Neural cell (in vitro differentiated cells): ENCODE data around the gene LTO1. TPM values are rescaled to one million over a fixed set of nuclear protein-coding genes. Genes with fewer than 3 reads are reported as not detected.

ENCODE experiments used
- H2AFZ ChIP-seq: fragments of 200-600, 300-800 bp; sonication (generic), shearing (Covaris generic); 2 replicates; pipeline ENCODE4 v1.6.0; 2014; ENCODE audit warnings: low read depth, mild to moderate bottlenecking, antibody characterized with exemption, low read length, moderate library complexity
- H3F3A ChIP-seq: fragments of 200-600 bp; shearing (Covaris generic); 2 replicates; pipeline ENCODE4 v1.6.1; 2016; ENCODE audit warnings: mild to moderate bottlenecking, moderate library complexity, mixed read lengths, antibody characterized with exemption, low read length; ENCODE audit not compliant: insufficient read depth, poor library complexity, severe bottlenecking
- H3K27ac ChIP-seq: fragments of 200-600, 300-800 bp; sonication (generic), shearing (Covaris generic); 2 replicates; pipeline ENCODE4 v1.5.1; 2014; ENCODE audit warnings: mild to moderate bottlenecking, low read length, moderate library complexity
- H3K27me3 ChIP-seq: fragments of 300-800, 200-600 bp; sonication (generic), shearing (Covaris generic); 2 replicates; pipeline ENCODE4 v1.6.0; 2014; ENCODE audit warnings: mild to moderate bottlenecking, low read depth, low read length, moderate library complexity; ENCODE audit not compliant: insufficient read depth
- H3K36me3 ChIP-seq: fragments of 300-800, 200-600 bp; sonication (generic), shearing (Covaris generic); 2 replicates; pipeline ENCODE4 v1.5.1; 2014; ENCODE audit warnings: mild to moderate bottlenecking, antibody characterized with exemption, low read length, moderate library complexity; ENCODE audit not compliant: insufficient read depth
- H3K4me2 ChIP-seq: fragments of 300-800, 200-600 bp; sonication (generic), shearing (Covaris generic); 2 replicates; pipeline ENCODE4 v1.6.0; 2014; ENCODE audit warnings: mild to moderate bottlenecking, low read length
- H3K4me3 ChIP-seq: fragments of 300-800, 200-600 bp; sonication (generic), shearing (Covaris generic); 2 replicates; pipeline ENCODE4 v1.5.1; 2014; ENCODE audit warnings: mild to moderate bottlenecking, low read length, moderate library complexity
- H3K79me2 ChIP-seq: fragments of 200-600 bp; shearing (Covaris generic); replicated peaks from 2 replicates; pipeline ENCODE4 v1.6.0; 2014; ENCODE audit warnings: mild to moderate bottlenecking, low read length, moderate library complexity; ENCODE audit not compliant: insufficient read depth
- H3K9ac ChIP-seq: fragments of 300-800, 200-600 bp; sonication (generic), shearing (Covaris generic); 2 replicates; pipeline ENCODE4 v1.6.1; 2016; ENCODE audit warnings: mild to moderate bottlenecking, low read length, mixed read lengths
- H3K9me2 ChIP-seq: fragments of 200-600 bp; shearing (Covaris generic); 2 replicates; pipeline ENCODE4 v1.6.1; 2016; ENCODE audit warnings: mild to moderate bottlenecking, low read length, mixed read lengths; ENCODE audit not compliant: insufficient read depth
- H3K9me3 ChIP-seq: fragments of 200-600, 300-800 bp; sonication (generic), shearing (Covaris generic); 2 replicates; pipeline ENCODE4 v1.6.1; 2016; ENCODE audit warnings: mild to moderate bottlenecking, mixed run types, low read length, moderate library complexity, mixed read lengths
- H4K20me1 ChIP-seq: fragments of 200-600 bp; shearing (Covaris generic); 2 replicates; pipeline ENCODE4 v1.6.1; 2016; ENCODE audit warnings: mild to moderate bottlenecking, mixed run types; ENCODE audit not compliant: insufficient read depth
- CTCF ChIP-seq: fragments of 450-650 bp; IDR thresholded peaks from 2 replicates; pipeline ENCODE4 v1.5.1; 2014; ENCODE audit warnings: antibody characterized with exemption, mild to moderate bottlenecking, moderate library complexity; ENCODE audit not compliant: poor library complexity, severe bottlenecking
- EP300 ChIP-seq: fragments of 450-650 bp; conservative IDR thresholded peaks from 2 replicates; pipeline ENCODE4 v1.6.1; 2014; ENCODE audit warnings: antibody characterized with exemption, mild to moderate bottlenecking, moderate library complexity; ENCODE audit not compliant: poor library complexity, severe bottlenecking
- EZH2 ChIP-seq: fragments of 200-600, 300-800 bp; shearing (Covaris generic), sonication (generic); IDR thresholded peaks from 2 replicates; pipeline ENCODE4 v1.6.1; 2014; ENCODE audit warnings: antibody characterized with exemption, low read length, borderline replicate concordance, mild to moderate bottlenecking; ENCODE audit not compliant: insufficient read depth, poor library complexity, severe bottlenecking
- MXI1 ChIP-seq: fragments of 450-650 bp; conservative IDR thresholded peaks from 2 replicates; pipeline ENCODE4 v1.6.1; 2014; ENCODE audit warnings: antibody characterized with exemption, mild to moderate bottlenecking; ENCODE audit not compliant: poor library complexity, severe bottlenecking
- POLR2AphosphoS5 ChIP-seq: IDR thresholded peaks from 2 replicates; pipeline ENCODE4 v1.6.1; 2012
- RAD21 ChIP-seq: fragments of 450-650 bp; conservative IDR thresholded peaks from 2 replicates; pipeline ENCODE4 v1.6.1; 2014; ENCODE audit warnings: antibody characterized with exemption, mild to moderate bottlenecking, moderate library complexity
- SMC3 ChIP-seq: fragments of 450-650 bp; conservative IDR thresholded peaks from 2 replicates; pipeline ENCODE4 v1.6.1; 2014; ENCODE audit warnings: antibody characterized with exemption, mild to moderate bottlenecking, moderate library complexity; ENCODE audit not compliant: poor library complexity
- TAF1 ChIP-seq: IDR thresholded peaks from 2 replicates; pipeline ENCODE4 v1.6.1; 2012; ENCODE audit warnings: low read depth
- polyA minus RNA-seq: library from RNA; depleted of rRNA, polyadenylated mRNA; stranded (reverse); fragments of >200 nt; gene quantifications from 2 replicates; pipeline ENCODE4 v1.2.3, GENCODE V29; 2014
- polyA plus RNA-seq: library from polyadenylated mRNA; depleted of rRNA; stranded (reverse); fragments of >200 nt; gene quantifications from 2 replicates; pipeline ENCODE4 v1.2.3, GENCODE V29; 2014
- TF ChIP-seq, protein P1 (sequence below): IDR thresholded peaks from 2 replicates; pipeline ENCODE4 v1.6.1; 2012; ENCODE audit warnings: borderline replicate concordance

The LTO1 gene, protein sequence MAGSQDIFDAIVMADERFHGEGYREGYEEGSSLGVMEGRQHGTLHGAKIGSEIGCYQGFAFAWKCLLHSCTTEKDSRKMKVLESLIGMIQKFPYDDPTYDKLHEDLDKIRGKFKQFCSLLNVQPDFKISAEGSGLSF
- 44.4 and 47.9 TPM in 2 replicates for polyA plus RNA-seq
- polyA minus RNA-seq, result 24.8 and 28.0 TPM in 2 replicates

- H2AFZ ChIP-seq, result peak within 1 kb of the TSS; percentile 92
- TF ChIP-seq POLR2AphosphoS5 (peak; percentile 95), RAD21 (no peak), EP300 (peak; percentile 18), SMC3 (peak; percentile 49), TAF1 (peak; percentile 79), EZH2 (no peak), MXI1 (peak; percentile 90), CTCF (no peak)
- TF ChIP-seq, protein P1, sequence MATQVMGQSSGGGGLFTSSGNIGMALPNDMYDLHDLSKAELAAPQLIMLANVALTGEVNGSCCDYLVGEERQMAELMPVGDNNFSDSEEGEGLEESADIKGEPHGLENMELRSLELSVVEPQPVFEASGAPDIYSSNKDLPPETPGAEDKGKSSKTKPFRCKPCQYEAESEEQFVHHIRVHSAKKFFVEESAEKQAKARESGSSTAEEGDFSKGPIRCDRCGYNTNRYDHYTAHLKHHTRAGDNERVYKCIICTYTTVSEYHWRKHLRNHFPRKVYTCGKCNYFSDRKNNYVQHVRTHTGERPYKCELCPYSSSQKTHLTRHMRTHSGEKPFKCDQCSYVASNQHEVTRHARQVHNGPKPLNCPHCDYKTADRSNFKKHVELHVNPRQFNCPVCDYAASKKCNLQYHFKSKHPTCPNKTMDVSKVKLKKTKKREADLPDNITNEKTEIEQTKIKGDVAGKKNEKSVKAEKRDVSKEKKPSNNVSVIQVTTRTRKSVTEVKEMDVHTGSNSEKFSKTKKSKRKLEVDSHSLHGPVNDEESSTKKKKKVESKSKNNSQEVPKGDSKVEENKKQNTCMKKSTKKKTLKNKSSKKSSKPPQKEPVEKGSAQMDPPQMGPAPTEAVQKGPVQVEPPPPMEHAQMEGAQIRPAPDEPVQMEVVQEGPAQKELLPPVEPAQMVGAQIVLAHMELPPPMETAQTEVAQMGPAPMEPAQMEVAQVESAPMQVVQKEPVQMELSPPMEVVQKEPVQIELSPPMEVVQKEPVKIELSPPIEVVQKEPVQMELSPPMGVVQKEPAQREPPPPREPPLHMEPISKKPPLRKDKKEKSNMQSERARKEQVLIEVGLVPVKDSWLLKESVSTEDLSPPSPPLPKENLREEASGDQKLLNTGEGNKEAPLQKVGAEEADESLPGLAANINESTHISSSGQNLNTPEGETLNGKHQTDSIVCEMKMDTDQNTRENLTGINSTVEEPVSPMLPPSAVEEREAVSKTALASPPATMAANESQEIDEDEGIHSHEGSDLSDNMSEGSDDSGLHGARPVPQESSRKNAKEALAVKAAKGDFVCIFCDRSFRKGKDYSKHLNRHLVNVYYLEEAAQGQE, result no peak
- no peaks in the 10 kb centered on the region for H3K9me2 ChIP-seq
Observed at GRCh38 chr11:69674886-69675714, at the start of gene LTO1. LTO1 (minus strand) TSS chr11:69675353; CDS start chr11:69675239, 114 bp downstream.

GRCh38 chr11:69721745-69722144 lies 46.6 kb upstream of the LTO1 start:
- Histone ChIP-seq H3F3A (no peaks in the 10 kb centered on the region), H4K20me1 (no peaks in the 10 kb centered on the region), H3K9me3 (no peaks in the 10 kb centered on the region), H3K79me2 (no peaks in the 10 kb centered on the region), H3K36me3 (no peaks in the 10 kb centered on the region), H3K9me2 (no peaks in the 10 kb centered on the region), H3K27ac (no peak overlapping the region), H3K4me2 (no peak overlapping the region), H3K9ac (no peak overlapping the region), H3K4me3 (no peak overlapping the region), H2AFZ (no peak overlapping the region), H3K27me3 (no peaks in the 10 kb centered on the region)
- no peak for TF ChIP-seq EZH2
- TF ChIP-seq SMC3, result no peak
- no peak for TF ChIP-seq CTCF
- TF ChIP-seq EP300, result no peak
- TF ChIP-seq POLR2AphosphoS5, result no peak
- no peak for TF ChIP-seq RAD21
- TF ChIP-seq MXI1, result no peak
- TF ChIP-seq, protein P1, result no peak
- TF ChIP-seq TAF1, result no peak

More at GRCh38 chr11:69674886-69675714, at the start of gene LTO1:
- Histone ChIP-seq H3K4me3 (peak within 1 kb of the TSS; percentile 88), H3K4me2 (peak within 1 kb of the TSS; percentile 96), H3K9ac (peak within 1 kb of the TSS; percentile 87), H3F3A (no peaks in the 10 kb centered on the region), H3K27me3 (no peaks in the 10 kb centered on the region), H4K20me1 (no peaks in the 10 kb centered on the region), H3K36me3 (no peaks in the 10 kb centered on the region), H3K79me2 (peaks cover 16% of the 10 kb centered on the region), H3K9me3 (no peaks in the 10 kb centered on the region), H3K27ac (peak within 1 kb of the TSS; percentile 57)
